IMR-90 (cell line): ENCODE results near the gene TTC8. TPM values are rescaled to one million over a fixed set of nuclear protein-coding genes. Genes with fewer than 3 reads are reported as not detected.

Experiments used
- ATAC-seq: fragments of 200-7000 bp; cut with Tn5 transposase; 2 replicates; pipeline ENCODE4 v1.9.1; 2020; ENCODE audit warnings: low read depth, mild to moderate bottlenecking, moderate library complexity
- BruUV-seq: library from RNA; stranded (reverse); fragments of 400-500 nt; replicated peaks from 2 replicates; lab custom pipeline; 2021; lab: Mats Ljungman, UMichigan
- CTCF ChIA-PET: fragments of 300-600 bp; formaldehyde crosslinking; extraction: SDS; loops from one replicate; lab custom pipeline; 2021; ENCODE audit warnings: antibody characterized with exemption; lab: Yijun Ruan, JAX
- POLR2A ChIA-PET: fragments of 300-600 bp; sonication (Branson Sonifier 250); formaldehyde crosslinking; loops from one replicate; lab custom pipeline; 2022; ENCODE audit warnings: antibody characterized with exemption; ENCODE audit not compliant: unreplicated experiment; lab: Charles Lee
- DNase-seq: peaks from one replicate; pipeline ENCODE4 v3.0.0; 2013
- H2AFZ ChIP-seq: replicated peaks from 2 replicates; pipeline ENCODE3; 2013; ENCODE audit warnings: low read length, mild to moderate bottlenecking; ENCODE audit not compliant: poor library complexity
- H2AK5ac ChIP-seq: 2 replicates; pipeline ENCODE4 v1.6.1; 2013; ENCODE audit warnings: low read depth, low read length, inconsistent platforms
- H2AK9ac ChIP-seq: replicated peaks from 2 replicates; pipeline ENCODE3; 2013; ENCODE audit warnings: mild to moderate bottlenecking, low read depth, low read length, moderate library complexity; ENCODE audit not compliant: poor library complexity
- H2BK120ac ChIP-seq: 2 replicates; pipeline ENCODE4 v1.6.1; 2013; ENCODE audit warnings: low read depth, low read length, inconsistent platforms
- H2BK15ac ChIP-seq: 3 replicates; pipeline ENCODE4 v1.6.1; 2013; ENCODE audit warnings: low read depth, low read length, inconsistent platforms
- H2BK20ac ChIP-seq: 2 replicates; pipeline ENCODE4 v1.6.1; 2013; ENCODE audit warnings: low read depth, mild to moderate bottlenecking, inconsistent platforms, low read length, moderate library complexity
- H2BK5ac ChIP-seq: 2 replicates; pipeline ENCODE4 v1.6.1; 2013; ENCODE audit warnings: mild to moderate bottlenecking, low read depth, low read length, inconsistent platforms; ENCODE audit not compliant: poor library complexity, severe bottlenecking
- H3K14ac ChIP-seq: replicated peaks from 2 replicates; pipeline ENCODE4 v1.6.1; 2013; ENCODE audit warnings: low read depth, low read length, inconsistent platforms
- H3K18ac ChIP-seq: 2 replicates; pipeline ENCODE4 v1.6.1; 2013; ENCODE audit warnings: low read depth, low read length, control low read depth
- H3K23ac ChIP-seq: 2 replicates; pipeline ENCODE4 v1.6.1; 2013; ENCODE audit warnings: low read depth, low read length, inconsistent platforms
- H3K27ac ChIP-seq: 2 replicates; pipeline ENCODE4 v1.5.1; 2013; ENCODE audit warnings: mild to moderate bottlenecking, control low read depth, low read length; ENCODE audit not compliant: insufficient read depth
- H3K27me3 ChIP-seq: 2 replicates; pipeline ENCODE4 v1.6.1; 2013; ENCODE audit warnings: low read length; ENCODE audit not compliant: control insufficient read depth, insufficient read depth
- H3K36me3 ChIP-seq: 2 replicates; pipeline ENCODE4 v1.6.1; 2013; ENCODE audit warnings: low read length, mixed read lengths; ENCODE audit not compliant: control insufficient read depth, insufficient read depth
- H3K4ac ChIP-seq: 2 replicates; pipeline ENCODE4 v1.6.1; 2013; ENCODE audit warnings: low read depth, low read length, inconsistent platforms
- H3K4me1 ChIP-seq: 2 replicates; pipeline ENCODE4 v1.6.1; 2013; ENCODE audit warnings: low read length, mixed read lengths; ENCODE audit not compliant: control insufficient read depth, insufficient read depth
- H3K4me2 ChIP-seq: 2 replicates; pipeline ENCODE4 v1.6.1; 2013; ENCODE audit warnings: low read depth, mild to moderate bottlenecking, control low read depth, low read length, moderate library complexity
- H3K4me3 ChIP-seq: 2 replicates; pipeline ENCODE4 v1.5.1; 2013; ENCODE audit warnings: low read depth, mild to moderate bottlenecking, control low read depth, low read length, moderate library complexity; ENCODE audit not compliant: insufficient read depth
- H3K56ac ChIP-seq: 2 replicates; pipeline ENCODE4 v1.6.1; 2013; ENCODE audit warnings: low read length, inconsistent platforms; ENCODE audit not compliant: insufficient read depth; ENCODE audit errors: extremely low read depth
- H3K79me1 ChIP-seq, 2 experiments: 2 replicates each; pipeline ENCODE4 v1.6.1; 2013; ENCODE audit warnings: low read length in 2 of 2, inconsistent platforms in 1 of 2, low read depth in 1 of 2
- H3K9ac ChIP-seq: 2 replicates; pipeline ENCODE4 v1.6.1; 2013; ENCODE audit warnings: low read depth, low read length, control low read depth
- H3K9me1 ChIP-seq: 2 replicates; pipeline ENCODE4 v1.6.1; 2013; ENCODE audit warnings: low read length, inconsistent platforms; ENCODE audit not compliant: insufficient read depth
- H3K9me3 ChIP-seq: 2 replicates; pipeline ENCODE4 v1.6.1; 2013; ENCODE audit warnings: low read length; ENCODE audit not compliant: control insufficient read depth, insufficient read depth
- H4K20me1 ChIP-seq: 2 replicates; pipeline ENCODE4 v1.6.1; 2013; ENCODE audit warnings: low read length, inconsistent platforms; ENCODE audit not compliant: insufficient read depth
- H4K5ac ChIP-seq: 2 replicates; pipeline ENCODE4 v1.6.1; 2013; ENCODE audit warnings: mild to moderate bottlenecking, low read depth, low read length, control low read depth
- H4K8ac ChIP-seq, 2 experiments: 2 replicates each; pipeline ENCODE4 v1.6.1; 2013; ENCODE audit warnings: low read depth in 2 of 2, low read length in 2 of 2, control low read depth in 1 of 2, inconsistent platforms in 1 of 2
- H4K91ac ChIP-seq: 2 replicates; pipeline ENCODE4 v1.6.1; 2013; ENCODE audit warnings: low read depth, low read length, inconsistent platforms; ENCODE audit not compliant: insufficient read depth
- ELK1 ChIP-seq: fragments of 150-350 bp; IDR thresholded peaks from 2 replicates; pipeline ENCODE4 v1.6.1; 2016; ENCODE audit warnings: low read depth, mild to moderate bottlenecking, low read length, moderate library complexity, borderline replicate concordance
- WGBS, 2 experiments: methylation state at CpG; one replicate each; pipeline versions ENCODE4 v1.1.5 to v1.1.7; 2013; ENCODE audit warnings: missing lambda C conversion rate in 2 of 2; ENCODE audit not compliant: insufficient read length in 1 of 2; ENCODE audit errors: extremely low coverage in 2 of 2; 5-methylcytosine and 5-hydroxymethylcytosine counted together
- dilution Hi-C: fragments of 300-500 bp; cut with HindIII; formaldehyde crosslinking; loops from one replicate; pipeline ENCODE4 v1.14.3; 2018; ENCODE audit warnings: low sequenced_read_pairs; ENCODE audit not compliant: unreplicated experiment
- in situ Hi-C: fragments of 300-500 bp; cut with MboI; formaldehyde crosslinking; loops from 3 replicates; pipeline ENCODE4 v1.14.3; 2019; ENCODE audit warnings: low sequenced_read_pairs, inconsistent platforms, mixed read lengths
- intact Hi-C: fragments of 100-400 bp; cut with micrococcal nuclease; formaldehyde crosslinking; loops from 2 replicates; pipeline ENCODE4 v1.10.0; 2022
- polyA plus RNA-seq, 3 experiments: library from polyadenylated mRNA; depleted of rRNA; stranded (reverse); fragments of >200 nt; gene quantifications; 2 replicates each; pipeline ENCODE4 v1.2.3, GENCODE V29; 2012; ENCODE audit warnings: low replicate concordance in 1 of 3
- total RNA-seq: library from RNA; depleted of rRNA; stranded (reverse); fragments of >200 nt; gene quantifications from 2 replicates; pipeline ENCODE4 v1.2.3, GENCODE V29; 2012

Gene TTC8
- total and polyA plus RNA-seq, 2 of the 4 experiments (the other 2 are of a cell fraction), result 48.9 to 84.2 TPM

- Histone ChIP-seq H2BK5ac (peak overlapping the region; percentile 70), H2BK20ac (peak overlapping the region; percentile 77; the same call in 1 of the 2 replicates), H3K18ac (no peak overlapping the region; the same call in 1 of the 2 replicates), H3K27ac (no peak overlapping the region), H3K27me3 (no peaks in the 10 kb centered on the region), H3K9me3 (no peaks in the 10 kb centered on the region), H3K23ac (peak overlapping the region; percentile 65; the same call in 1 of the 2 replicates), H3K9me1 (no peaks in the 10 kb centered on the region; the same call in 1 of the 2 replicates), H2BK120ac (peak overlapping the region; percentile 68), H3K36me3 (peaks cover 5% of the 10 kb centered on the region), H3K4me2 (no peak overlapping the region), H2AK5ac (peak overlapping the region; percentile 51; the same call in 1 of the 2 replicates), H2BK15ac (peak overlapping the region; percentile 34; the same call in 1 of the 3 replicates), H4K8ac (peak overlapping the region in 1 of 2 experiments; percentile 67; a peak in 2 of 4 replicates), H3K14ac (peak overlapping the region; percentile 63; the same call in 1 of the 2 replicates), H4K91ac (no peak overlapping the region; the same call in 1 of the 2 replicates), H3K79me1 (peaks cover under 1 to 27% of the 10 kb centered on the region in 2 experiments), H3K4me3 (no peak overlapping the region), H2AK9ac (no peak overlapping the region), H4K5ac (no peak overlapping the region; the same call in 1 of the 2 replicates), H2AFZ (no peak overlapping the region), H3K4ac (peak overlapping the region; percentile 19; the same call in 1 of the 2 replicates), H3K4me1 (peaks cover 11% of the 10 kb centered on the region), H3K9ac (no peak overlapping the region), H3K56ac (no peak overlapping the region), H4K20me1 (no peaks in the 10 kb centered on the region)
- no peak for TF ChIP-seq ELK1
- DNase-seq (no peak), ATAC-seq (no peak)
- in situ Hi-C loops (no loop called here), intact Hi-C loops (loop anchor here (10.0 kb wide), 1 partner anchor 170 kb away; no protein-coding TSS in a partner anchor), dilution Hi-C loops (no loop called here)
- ChIA-PET CTCF (no interaction called here), POLR2A (no interaction called here)
- WGBS, 2 experiments, result 65% methylated on average over 2 of the region's 2 CpGs; no CpG with 5 or more reads in 1 of the 2 experiments
- no TSS peak for BruUV-seq
These were observed 20.6 kb downstream of the TTC8 start for GRCh38 chr14:88844980-88845491.
